GM12878 (cell line): ENCODE data around the gene POU5F1. TPM values are rescaled to one million over a fixed set of nuclear protein-coding genes. Genes with fewer than 3 reads are reported as not detected.
"Not testable (repeated sequence)": the region's sequence is repeated elsewhere in the genome, so short reads cannot be mapped to it uniquely, and the experiment has no call there.

Source experiments
- ATAC-seq: fragments of 200-7000 bp; cut with Tn5 transposase; 3 replicates; pipeline ENCODE4 v1.9.1; 2020; ENCODE audit warnings: mild to moderate bottlenecking, moderate library complexity
- BruUV-seq: library from RNA; stranded (reverse); fragments of 400-500 nt; replicated peaks from 2 replicates; lab custom pipeline; 2021; lab: Mats Ljungman, UMichigan
- CTCF ChIA-PET: fragments of 300-600 bp; sonication (Branson Sonifier 250); formaldehyde crosslinking; extraction: SDS; loops from one replicate; lab custom pipeline; 2021; ENCODE audit warnings: inconsistent platforms; lab: Yijun Ruan, JAX
- POLR2A ChIA-PET: fragments of 350-600 bp; formaldehyde crosslinking; extraction: SDS; loops from one replicate; lab custom pipeline; 2021; ENCODE audit warnings: inconsistent platforms; lab: Charles Lee
- RAD21 ChIA-PET: fragments of 300-600 bp; sonication (Branson Sonifier 250); formaldehyde crosslinking; loops from one replicate; lab custom pipeline; 2023; ENCODE audit warnings: antibody characterized with exemption; ENCODE audit not compliant: unreplicated experiment; lab: Charles Lee
- SMC1A ChIA-PET: fragments of 300-600 bp; sonication (Branson Sonifier 250); formaldehyde crosslinking; loops from one replicate; lab custom pipeline; 2023; ENCODE audit not compliant: unreplicated experiment, uncharacterized antibody; lab: Charles Lee
- DNase-seq: peaks from one replicate; pipeline ENCODE4 v3.0.0-alpha.2; 2011; ENCODE audit warnings: low read depth, low spot score
- FAIRE-seq: peaks from 3 replicates; lab custom pipeline; 2011; peaks lifted over from hg19 to GRCh38; lab: Jason Lieb, UNC
- H2AFZ ChIP-seq: 2 replicates; pipeline ENCODE4 v1.6.0; 2011; ENCODE audit warnings: low read depth, low read length, control low read depth; ENCODE audit not compliant: control insufficient read depth
- H3K27ac ChIP-seq: 2 replicates; pipeline ENCODE4 v1.5.1; 2011; ENCODE audit warnings: control low read depth; ENCODE audit not compliant: control insufficient read depth, insufficient read depth
- H3K27me3 ChIP-seq, 2 experiments: replicated peaks in 1 of 2; 2 replicates each; pipeline versions ENCODE4 v1.6.0 to v1.6.1; 2011; ENCODE audit warnings: low read length in 1 of 2; ENCODE audit not compliant: control insufficient read depth in 2 of 2, insufficient read depth in 2 of 2
- H3K36me3 ChIP-seq, 2 experiments: 2 replicates each; pipeline ENCODE4 v1.5.1; 2011; ENCODE audit warnings: low read length in 1 of 2; ENCODE audit not compliant: control insufficient read depth in 2 of 2, insufficient read depth in 2 of 2
- H3K4me1 ChIP-seq: 2 replicates; pipeline ENCODE4 v1.6.1; 2011; ENCODE audit warnings: mild to moderate bottlenecking, low read length, moderate library complexity, mixed read lengths; ENCODE audit not compliant: control insufficient read depth, insufficient read depth
- H3K4me2 ChIP-seq: 2 replicates; pipeline ENCODE4 v1.6.0; 2011; ENCODE audit warnings: control low read depth; ENCODE audit not compliant: control insufficient read depth, insufficient read depth
- H3K4me3 ChIP-seq: fragments of 200-600 bp; sonication (generic); 2 replicates; pipeline ENCODE4 v1.5.1; 2016
- H3K79me2 ChIP-seq: 2 replicates; pipeline ENCODE4 v1.6.0; 2011; ENCODE audit warnings: low read length; ENCODE audit not compliant: control insufficient read depth, insufficient read depth
- H3K9ac ChIP-seq: 2 replicates; pipeline ENCODE4 v1.8.0; 2011; ENCODE audit warnings: low read length, control low read depth, mixed read lengths; ENCODE audit not compliant: control insufficient read depth, insufficient read depth
- H3K9me3 ChIP-seq: replicated peaks from 3 replicates; pipeline ENCODE4 v1.5.1; 2011; ENCODE audit warnings: mild to moderate bottlenecking, low read length; ENCODE audit not compliant: control insufficient read depth, insufficient read depth
- H4K20me1 ChIP-seq: 2 replicates; pipeline ENCODE4 v1.6.0; 2011; ENCODE audit not compliant: control insufficient read depth, insufficient read depth
- HDGF ChIP-seq: fragments of 450-650 bp; IDR thresholded peaks from 2 replicates; pipeline ENCODE4 v1.6.1; 2016; ENCODE audit warnings: antibody characterized with exemption
- IKZF2 ChIP-seq, 2 experiments: fragments of 450-650 bp; IDR thresholded peaks; 2 replicates each; pipeline ENCODE4 v1.6.1; 2017; ENCODE audit warnings: mild to moderate bottlenecking in 2 of 2, moderate library complexity in 2 of 2
- MLLT1 ChIP-seq: fragments of 450-650 bp; IDR thresholded peaks from 2 replicates; pipeline ENCODE4 v1.6.1; 2016; ENCODE audit warnings: mild to moderate bottlenecking
- MTA2 ChIP-seq: fragments of 450-650 bp; IDR thresholded peaks from 2 replicates; pipeline ENCODE4 v1.6.1; 2016; ENCODE audit warnings: low read depth, mild to moderate bottlenecking, moderate library complexity
- NFIC ChIP-seq: IDR thresholded peaks from 2 replicates; pipeline ENCODE4 v1.6.1; 2012; ENCODE audit warnings: low read depth, mild to moderate bottlenecking, inconsistent platforms, low read length, moderate library complexity
- RAD51 ChIP-seq: fragments of 450-650 bp; IDR thresholded peaks from 2 replicates; pipeline ENCODE4 v1.6.1; 2016; ENCODE audit warnings: moderate library complexity, mild to moderate bottlenecking, inconsistent platforms
- YBX1 ChIP-seq: fragments of 450-650 bp; IDR thresholded peaks from 2 replicates; pipeline ENCODE4 v1.6.1; 2016; ENCODE audit warnings: antibody characterized with exemption
- WGBS: methylation state at CpG from one replicate; pipeline ENCODE4 v1.1.6; 2016; ENCODE audit warnings: low lambda C conversion rate; ENCODE audit not compliant: insufficient replicate concordance, insufficient coverage; ENCODE audit errors: missing lambda C conversion rate; 5-methylcytosine and 5-hydroxymethylcytosine counted together
- in situ Hi-C: fragments of 300-500 bp; cut with MboI; formaldehyde crosslinking; loops from 9 replicates; pipeline ENCODE4 v1.14.3; 2018; ENCODE audit warnings: mixed read lengths
- intact Hi-C: fragments of 100-400 bp; cut with micrococcal nuclease; formaldehyde crosslinking; loops from one replicate; pipeline ENCODE4 v1.14.2; 2022; ENCODE audit not compliant: unreplicated experiment
- polyA plus RNA-seq, 11 experiments: library from polyadenylated mRNA; depleted of rRNA in 4 of 11; unstranded in 6 of 11; stranded (reverse) in 5 of 11; fragments of >200 nt; fragmentation: Nextera tagmentation in 4 of 11; fragmentation: Illumina TruSeq in 1 of 11; extraction: Ambion mirVana in 4 of 11; extraction: Trizol in 1 of 11; gene quantifications; 1 replicate in 1 of 11; 2 replicates in 10 of 11; pipeline versions ENCODE4 v1.2.1 to v1.2.3, GENCODE V29; 2011 to 2016; ENCODE audit warnings: inconsistent platforms in 2 of 11, missing spikeins in 2 of 11, low read depth in 1 of 11
- total RNA-seq, 4 experiments: library from RNA; depleted of rRNA in 3 of 4; stranded (reverse); fragments of >200 nt in 3 of 4; fragmentation: Illumina TruSeq in 1 of 4; extraction: Trizol in 1 of 4; gene quantifications; 2 replicates each; pipeline versions ENCODE4 v1.2.1 to v1.2.3, GENCODE V29; 2013 to 2021

POU5F1 gene
- total and polyA plus RNA-seq, 10 of the 15 experiments (the other 5 are each of a cell fraction or from before 2014, with no cell fraction given) = 1.4 to 5.5 (median 3.2) TPM

GRCh38 chr6:31165064-31165832 is 5.2 kb downstream of the POU5F1 start (continued):
- TF ChIP-seq IKZF2 (IDR thresholded peaks at IDR 0.05) (peak; percentile 54 to 61), HDGF (peak; percentile 86), MTA2 (0 out of 2 replicates have a peak, but pooled peaks have one; percentile 9), RAD51 (peak; percentile 51; the same call in 1 of the 2 replicates)

GRCh38 chr6:31164475-31165063 is 5.9 kb downstream of the POU5F1 start:
- Histone ChIP-seq H3K79me2 (peaks cover 23% of the 10 kb centered on the region), H3K27ac (peak overlapping the region; percentile 37), H3K4me3 (peak overlapping the region; percentile 49), H3K36me3 (peaks cover 8 to 12% of the 10 kb centered on the region in 2 experiments), H3K4me2 (peak overlapping the region; percentile 44), H3K4me1 (peaks cover 32% of the 10 kb centered on the region)
- intact Hi-C loops = loop anchor here (1.0 kb wide), 1 partner anchor 27 kb away; no protein-coding TSS in a partner anchor
- FAIRE-seq, DNase-seq, H3K9ac ChIP-seq, H3K9me3 ChIP-seq, in situ Hi-C loops, H2AFZ ChIP-seq, H4K20me1 ChIP-seq, H3K27me3 ChIP-seq: not testable (repeated sequence)
- CTCF ChIA-PET = interaction anchor here (0.6 to 2.4 kb wide), 18 partner anchors 10 to 485 kb away, joined by 3 to 10 read pairs (median 3); partner anchors contain the start of gene PSORS1C2
- RAD21 ChIA-PET = interaction anchor here (1.0 to 1.8 kb wide), 5 partner anchors 15 to 202 kb away, joined by 3 to 10 read pairs (median 3); no protein-coding TSS in a partner anchor
- peak; percentile 5; the same call in 2 of the 3 replicates for ATAC-seq
- POLR2A ChIA-PET = interaction anchor here (1.2 to 2.3 kb wide), 6 partner anchors 12 to 26 kb away, joined by 3 to 9 read pairs (median 4); no protein-coding TSS in a partner anchor
- SMC1A ChIA-PET = interaction anchor here (0.6 to 2.5 kb wide), 10 partner anchors 9 to 190 kb away, joined by 3 to 18 read pairs (median 4); partner anchors contain the start of gene PSORS1C2
- WGBS = 64% methylated on average over 7 of the region's 9 CpGs
- TF ChIP-seq MLLT1 = peak; percentile 90
- TF ChIP-seq NFIC = 0 out of 2 replicates have a peak, but pooled peaks have one; percentile 17
- 0 out of 2 replicates have a peak, but pooled peaks have one; percentile 32 for TF ChIP-seq YBX1
- TSS peak; percentile 70 for BruUV-seq
